ENCODE results near the gene HSF2BP. TPM values are rescaled to one million over a fixed set of nuclear protein-coding genes. Genes with fewer than 3 reads are reported as not detected.

Gene HSF2BP
- total RNA-seq, 1 donor from 2014 or later, result 1.0 TPM

- TF ChIP-seq CTCF (IDR thresholded peaks at IDR 0.05; ENCODE audit: partially characterized antibody, unreplicated experiment), result no peak
- DNase-seq, result no peak
Measured at GRCh38 chr21:43644071-43644470, 15.2 kb downstream of the HSF2BP start.

GRCh38 chr21:43643193-43643592, 16.1 kb downstream of the HSF2BP start:
- Mint-ChIP-seq H3K27me3 (ENCODE audit: unreplicated experiment) (no peaks in the 10 kb centered on the region), H3K4me1 (ENCODE audit: low read depth, unreplicated experiment) (peaks cover 12% of the 10 kb centered on the region), H3K27ac (ENCODE audit: unreplicated experiment) (no peak overlapping the region), H3K9me3 (ENCODE audit: unreplicated experiment) (no peaks in the 10 kb centered on the region), H3K36me3 (ENCODE audit: unreplicated experiment) (no peaks in the 10 kb centered on the region), H3K4me3 (ENCODE audit: unreplicated experiment) (no peak overlapping the region)
- DNase-seq, result no peak
- no peak for TF ChIP-seq CTCF (IDR thresholded peaks at IDR 0.05; ENCODE audit: partially characterized antibody, unreplicated experiment)

More at GRCh38 chr21:43644071-43644470, 15.2 kb downstream of the HSF2BP start:
- Mint-ChIP-seq H3K4me3 (ENCODE audit: unreplicated experiment) (no peak overlapping the region), H3K36me3 (ENCODE audit: unreplicated experiment) (no peaks in the 10 kb centered on the region), H3K27ac (ENCODE audit: unreplicated experiment) (no peak overlapping the region), H3K27me3 (ENCODE audit: unreplicated experiment) (no peaks in the 10 kb centered on the region), H3K4me1 (ENCODE audit: low read depth, unreplicated experiment) (peaks cover 15% of the 10 kb centered on the region), H3K9me3 (ENCODE audit: unreplicated experiment) (no peaks in the 10 kb centered on the region)

- H3K27me3 Mint-ChIP-seq (ENCODE audit: unreplicated experiment), result peaks cover 1% of the 10 kb centered on the region
- no peaks in the 10 kb centered on the region for H3K36me3 Mint-ChIP-seq (ENCODE audit: unreplicated experiment)
- H3K4me1 Mint-ChIP-seq (ENCODE audit: low read depth, unreplicated experiment), result peaks cover 3% of the 10 kb centered on the region
- H3K9me3 Mint-ChIP-seq (ENCODE audit: unreplicated experiment), result no peaks in the 10 kb centered on the region
- no peak for DNase-seq
- H3K27ac Mint-ChIP-seq (ENCODE audit: unreplicated experiment), result no peak overlapping the region
- no peak overlapping the region for H3K4me3 Mint-ChIP-seq (ENCODE audit: unreplicated experiment)
- no peak for TF ChIP-seq CTCF (IDR thresholded peaks at IDR 0.05; ENCODE audit: partially characterized antibody, unreplicated experiment)
Measured at GRCh38 chr21:43640400-43640799, 18.9 kb downstream of the HSF2BP start.

- Mint-ChIP-seq H3K27ac (ENCODE audit: unreplicated experiment) (no peak overlapping the region), H3K4me1 (ENCODE audit: low read depth, unreplicated experiment) (no peaks in the 10 kb centered on the region), H3K4me3 (ENCODE audit: unreplicated experiment) (no peak overlapping the region), H3K9me3 (ENCODE audit: unreplicated experiment) (no peaks in the 10 kb centered on the region), H3K36me3 (ENCODE audit: unreplicated experiment) (no peaks in the 10 kb centered on the region), H3K27me3 (ENCODE audit: unreplicated experiment) (peaks cover 1% of the 10 kb centered on the region)
- no peak for DNase-seq
- no peak for TF ChIP-seq CTCF (IDR thresholded peaks at IDR 0.05; ENCODE audit: partially characterized antibody, unreplicated experiment)
Measured at GRCh38 chr21:43639470-43640353, 19.6 kb downstream of the HSF2BP start.

GRCh38 chr21:43637530-43638158, 21.6 kb downstream of the HSF2BP start:
- no peak for DNase-seq
- no peak for TF ChIP-seq CTCF (IDR thresholded peaks at IDR 0.05; ENCODE audit: partially characterized antibody, unreplicated experiment)
- H3K4me1 Mint-ChIP-seq (ENCODE audit: low read depth, unreplicated experiment), result peaks cover 10% of the 10 kb centered on the region
- H3K27me3 Mint-ChIP-seq (ENCODE audit: unreplicated experiment), result peaks cover 1% of the 10 kb centered on the region
- no peak overlapping the region for H3K4me3 Mint-ChIP-seq (ENCODE audit: unreplicated experiment)
- H3K27ac Mint-ChIP-seq (ENCODE audit: unreplicated experiment), result no peak overlapping the region
- no peaks in the 10 kb centered on the region for H3K9me3 Mint-ChIP-seq (ENCODE audit: unreplicated experiment)
- H3K36me3 Mint-ChIP-seq (ENCODE audit: unreplicated experiment), result no peaks in the 10 kb centered on the region
